Measurements from ENCODE around the gene ZCCHC14. TPM values are rescaled to one million over a fixed set of nuclear protein-coding genes. Genes with fewer than 3 reads are reported as not detected.

The ZCCHC14 gene
- total and polyA plus RNA-seq, 2 of the 13 experiments (the other 11 are each of a cell fraction or from before 2014, with no cell fraction given), result 12.4 to 12.5 TPM

GRCh38 chr16:87383505-87384161, 109.2 kb downstream of the ZCCHC14 start, which contains the start of gene FBXO31 (continued):
- peak; percentile 58 for TF ChIP-seq PRPF4 (IDR thresholded peaks at IDR 0.05; ENCODE audit: low read depth, low read length, poor library complexity, severe bottlenecking)
- peak; percentile 94 for TF ChIP-seq KLF11 (CRISPR knock-in tag; IDR thresholded peaks at IDR 0.05)
- peak; percentile 85; the same call in 1 of the 2 replicates for TF ChIP-seq ZNF740 (CRISPR knock-in tag; IDR thresholded peaks at IDR 0.05)
- TF ChIP-seq ZHX1 (CRISPR knock-in tag; IDR thresholded peaks at IDR 0.05; ENCODE audit: low read depth), result peak; percentile 78; the same call in 1 of the 2 replicates
- TF ChIP-seq DNMT1 (CRISPR knock-in tag; IDR thresholded peaks at IDR 0.05), result peak; percentile 70; the same call in 1 of the 2 replicates
- peak; percentile 84 for TF ChIP-seq ESRRA (CRISPR knock-in tag; IDR thresholded peaks at IDR 0.05; ENCODE audit: low read depth)
- TF ChIP-seq HNRNPLL (IDR thresholded peaks at IDR 0.05; ENCODE audit: low read depth, low read length, poor library complexity, severe bottlenecking), result no peak
- TF ChIP-seq ZNF607 (CRISPR knock-in tag; IDR thresholded peaks at IDR 0.05; ENCODE audit: borderline replicate concordance), result no peak; the same call in 1 of the 2 replicates
- TF ChIP-seq FOXK2 (IDR thresholded peaks at IDR 0.05), result peak; percentile 28; the same call in 1 of the 2 replicates
- no peak for TF ChIP-seq ZNF549 (CRISPR knock-in tag; IDR thresholded peaks at IDR 0.05)
- TF ChIP-seq KDM3A (CRISPR knock-in tag; IDR thresholded peaks at IDR 0.05; ENCODE audit: low read depth), result no peak; the same call in 1 of the 2 replicates
- no peak for TF ChIP-seq RNF219 (CRISPR knock-in tag; IDR thresholded peaks at IDR 0.05)
- TF ChIP-seq TCF12 (IDR thresholded peaks at IDR 0.05), result no peak
- TF ChIP-seq TCF12 (CRISPR knock-in tag; IDR thresholded peaks at IDR 0.05), result peak; percentile 89; the same call in 1 of the 2 replicates
- peak; percentile 78 for TF ChIP-seq CTCF (CRISPR knock-in tag; IDR thresholded peaks at IDR 0.05)
- TF ChIP-seq JARID2 (CRISPR knock-in tag; IDR thresholded peaks at IDR 0.05; ENCODE audit: insufficient replicate concordance), result no peak
- TF ChIP-seq ZNF225 (CRISPR knock-in tag; IDR thresholded peaks at IDR 0.05), result no peak
- TF ChIP-seq HES4 (CRISPR knock-in tag; IDR thresholded peaks at IDR 0.05; ENCODE audit: borderline replicate concordance), result no peak
- TF ChIP-seq SRSF9 (IDR thresholded peaks at IDR 0.05; ENCODE audit: borderline replicate concordance, insufficient read depth, low read depth, low read length, poor library complexity, severe bottlenecking), result no peak
- TF ChIP-seq JDP2 (CRISPR knock-in tag; IDR thresholded peaks at IDR 0.05; ENCODE audit: borderline replicate concordance), result peak; percentile 35; the same call in 1 of the 2 replicates
- TF ChIP-seq ATF3 (CRISPR knock-in tag; IDR thresholded peaks at IDR 0.05), result peak; percentile 63
- TF ChIP-seq U2AF1 (optimal IDR thresholded peaks at IDR 0.05; ENCODE audit: low read depth, low read length), result peak; percentile 77
- no peak; the same call in 1 of the 2 replicates for TF ChIP-seq ZMAT3 (CRISPR knock-in tag; conservative IDR thresholded peaks at IDR 0.05)

All from HepG2 (cell line).